ENCODE results near the gene STYXL2.

Gene STYXL2

DNA sequence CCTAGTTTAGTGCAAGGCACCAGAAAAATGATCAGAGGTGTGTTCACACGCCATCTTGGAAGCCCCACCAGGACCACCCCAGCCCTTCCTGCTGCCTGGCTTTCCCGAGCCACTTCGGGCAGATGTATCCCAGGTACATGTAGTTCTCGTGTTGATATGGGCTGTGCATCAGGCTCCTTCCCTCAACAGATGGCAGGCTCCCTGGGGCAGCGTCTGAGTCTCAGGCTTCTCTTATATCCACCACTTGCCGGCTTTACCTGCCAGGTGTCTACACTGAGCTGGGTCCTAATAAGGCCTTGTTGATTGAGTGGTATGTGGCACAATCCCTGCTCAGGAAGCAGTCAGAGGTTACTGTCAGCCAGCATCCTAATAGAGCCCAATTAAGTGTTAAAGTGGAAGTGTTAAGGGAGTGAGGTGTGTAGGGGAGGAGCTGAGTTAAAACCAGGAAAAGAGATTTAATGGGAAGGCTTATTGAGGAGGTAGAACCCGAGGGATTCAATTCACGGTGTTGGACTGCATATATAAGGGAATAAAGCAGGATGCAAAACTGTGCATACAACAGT is 12.2 kb upstream of the STYXL2 start:
- no peak for DNase-seq (ENCODE audit: low read depth in 2 of 2)

- DNase-seq (ENCODE audit: low read depth in 2 of 2): no peak
These were observed 11.3 kb upstream of the STYXL2 start for GRCh38 chr1:167082511-167083027.

- no peak for DNase-seq (ENCODE audit: low read depth in 2 of 2)
These were observed 10.7 kb upstream of the STYXL2 start for GRCh38 chr1:167083066-167083665.

DNA sequence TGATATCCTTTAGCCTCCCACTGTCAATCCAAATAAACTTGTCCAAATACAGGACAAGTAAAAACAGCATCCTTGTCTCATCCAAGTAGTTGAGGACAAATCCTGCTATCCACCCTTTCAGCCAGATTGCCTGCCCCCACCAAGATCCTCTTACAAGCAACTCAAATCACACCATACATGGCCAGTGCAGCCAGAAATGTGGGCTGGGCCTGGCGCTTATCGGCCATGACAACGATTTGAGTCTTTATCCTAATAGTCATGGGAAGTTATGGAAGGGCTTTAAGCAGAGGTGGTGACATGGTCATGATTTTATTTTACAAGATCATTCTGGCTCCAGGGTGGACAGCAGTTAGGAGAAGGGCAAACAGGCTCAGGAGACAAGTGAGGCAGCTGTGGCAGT is 10.0 kb upstream of the STYXL2 start:
- DNase-seq (ENCODE audit: low read depth in 2 of 2): no peak

DNA sequence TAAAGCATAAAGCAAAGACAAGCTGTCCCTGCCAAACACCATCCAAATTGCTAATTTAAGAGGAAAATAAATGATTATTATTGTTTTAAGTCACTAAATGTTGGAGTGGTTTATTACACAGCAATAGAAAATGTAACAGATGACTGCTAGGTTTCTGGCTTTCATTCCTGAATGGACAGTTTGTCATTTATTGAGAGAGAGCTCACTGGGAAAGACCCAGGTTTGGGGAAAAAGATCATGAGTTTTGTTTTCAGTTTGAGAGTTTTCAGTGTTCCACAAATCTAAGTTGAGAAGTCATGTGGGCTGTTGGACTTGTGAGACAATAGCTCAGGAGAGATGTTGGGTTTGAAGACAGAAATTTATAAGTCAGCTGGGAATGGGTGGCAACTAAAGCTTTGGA is 9.1 kb upstream of the STYXL2 start:
- DNase-seq (ENCODE audit: low read depth in 2 of 2): no peak

DNA sequence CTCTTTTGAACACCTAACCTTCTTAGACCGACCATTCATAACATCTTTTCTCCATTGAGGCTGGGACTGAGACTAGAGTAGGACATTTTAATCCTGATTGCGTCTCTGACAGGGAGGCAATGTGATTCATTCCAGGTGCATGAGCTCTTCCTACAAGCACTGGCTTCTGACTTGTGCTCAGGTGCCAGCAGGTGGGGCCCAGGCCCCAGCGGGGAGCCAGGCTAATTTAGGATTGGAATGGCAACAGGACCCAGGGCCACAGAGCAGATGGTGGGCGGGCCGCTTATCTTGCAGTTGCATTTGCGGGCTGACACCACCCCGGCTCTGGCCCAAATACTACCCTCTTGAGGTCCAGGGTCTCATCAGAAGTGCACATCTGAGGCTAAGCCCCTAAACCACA is 7.8 kb upstream of the STYXL2 start:
- DNase-seq (ENCODE audit: low read depth in 2 of 2): no peak

DNA sequence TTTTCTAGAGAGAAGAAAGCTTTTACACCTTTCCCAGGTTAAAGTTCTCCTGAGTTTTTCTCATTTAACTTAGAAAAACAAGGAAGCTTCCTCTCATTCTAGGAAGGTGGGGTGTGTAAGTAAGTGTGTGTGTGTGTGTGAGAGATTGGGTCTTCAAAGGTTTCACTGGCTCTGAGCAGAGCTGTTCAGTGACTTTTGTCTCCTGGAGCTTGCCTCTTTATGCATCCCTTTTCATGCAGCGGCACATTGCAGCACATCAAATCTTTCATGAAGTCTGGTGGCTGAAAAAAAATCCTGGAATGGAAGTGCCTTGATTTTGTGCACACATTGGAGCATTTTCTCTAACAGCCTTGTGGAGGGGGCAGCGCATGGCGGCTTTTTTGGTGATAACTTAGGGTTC is 7.1 kb upstream of the STYXL2 start:
- DNase-seq (ENCODE audit: low read depth in 2 of 2): no peak

- DNase-seq (ENCODE audit: low read depth in 2 of 2): no peak
These were observed 5.0 kb upstream of the STYXL2 start for GRCh38 chr1:167088746-167089417.

DNA sequence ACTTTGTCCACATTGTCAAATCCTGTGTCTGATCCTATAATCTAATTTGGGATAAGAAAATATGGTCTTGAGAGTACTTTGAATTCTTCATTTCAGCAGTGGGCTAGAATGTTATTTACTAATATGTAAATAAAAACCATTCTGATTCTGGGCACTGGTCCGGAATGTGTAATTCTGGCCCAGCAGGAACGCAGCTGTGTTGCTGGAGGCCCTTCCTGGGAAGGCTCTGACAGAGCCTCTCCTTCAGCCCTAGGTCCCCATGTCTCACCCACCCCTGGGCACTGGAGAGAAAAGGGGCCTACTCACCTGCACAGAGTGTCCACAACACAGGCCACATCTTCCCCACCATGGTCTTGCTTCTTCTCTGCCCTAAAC is 3.9 kb upstream of the STYXL2 start:
- no peak for DNase-seq (ENCODE audit: low read depth in 2 of 2)

GRCh38 chr1:167090314-167090942 is 3.4 kb upstream of the STYXL2 start, which contains the start of gene GPA33:
Gene GPA33, minus strand, starts transcription at chr1:167090377. Its CDS starts 90 bp downstream, at chr1:167090287.
- DNase-seq (ENCODE audit: low read depth in 2 of 2): no peak

- DNase-seq (ENCODE audit: low read depth in 2 of 2): no peak
These were observed 1.2 kb upstream of the STYXL2 start for GRCh38 chr1:167092653-167093052.

DNA sequence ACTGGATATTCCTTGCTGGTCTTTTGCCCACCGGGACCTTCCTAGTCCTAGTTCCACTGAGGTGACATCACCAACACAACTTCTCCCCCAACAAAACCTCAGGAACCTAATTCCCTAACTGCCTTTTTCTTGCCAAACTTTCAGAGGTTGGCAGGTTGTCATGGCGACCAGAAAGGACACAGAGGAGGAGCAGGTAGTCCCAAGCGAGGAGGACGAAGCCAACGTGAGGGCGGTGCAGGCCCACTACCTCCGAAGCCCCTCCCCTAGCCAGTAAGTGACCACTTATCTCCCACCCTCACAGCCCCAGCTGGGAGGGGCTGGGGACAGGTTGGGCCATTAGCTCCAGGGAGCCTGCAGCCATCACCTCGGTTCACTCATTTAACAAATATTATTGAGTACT is 815 bp downstream of the STYXL2 start:
- no peak for DNase-seq (ENCODE audit: low read depth in 2 of 2)

- no peak for DNase-seq (ENCODE audit: low read depth in 2 of 2)
These were observed 1.5 kb downstream of the STYXL2 start for GRCh38 chr1:167095368-167095767.

GRCh38 chr1:167099851-167100250 is 6.0 kb downstream of the STYXL2 start:
- DNase-seq (ENCODE audit: low read depth in 2 of 2): no peak

DNA sequence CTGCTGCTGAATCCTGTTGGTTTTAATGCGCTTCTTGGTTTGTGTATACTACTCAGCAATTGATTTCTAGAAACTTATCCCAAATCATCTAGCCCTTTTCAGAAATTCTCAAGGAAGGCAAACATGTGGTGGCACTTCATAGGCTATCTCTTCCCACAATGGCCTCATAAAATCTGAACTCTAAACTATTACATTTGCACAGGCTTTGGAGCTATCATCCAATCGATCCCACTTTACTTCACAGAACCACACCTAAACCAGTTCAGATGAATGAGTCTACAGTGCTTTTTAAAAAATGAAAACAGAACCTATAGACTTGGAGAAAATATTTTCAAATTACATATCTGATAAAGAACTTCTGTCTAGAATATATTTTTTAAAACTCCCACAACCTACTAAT is 6.9 kb downstream of the STYXL2 start:
- DNase-seq (ENCODE audit: low read depth in 2 of 2): no peak

GRCh38 chr1:167101754-167102153 is 7.9 kb downstream of the STYXL2 start:
- DNase-seq (ENCODE audit: low read depth in 2 of 2): no peak

GRCh38 chr1:167102906-167103573 is 9.2 kb downstream of the STYXL2 start:
- no peak for DNase-seq (ENCODE audit: low read depth in 2 of 2)

DNA sequence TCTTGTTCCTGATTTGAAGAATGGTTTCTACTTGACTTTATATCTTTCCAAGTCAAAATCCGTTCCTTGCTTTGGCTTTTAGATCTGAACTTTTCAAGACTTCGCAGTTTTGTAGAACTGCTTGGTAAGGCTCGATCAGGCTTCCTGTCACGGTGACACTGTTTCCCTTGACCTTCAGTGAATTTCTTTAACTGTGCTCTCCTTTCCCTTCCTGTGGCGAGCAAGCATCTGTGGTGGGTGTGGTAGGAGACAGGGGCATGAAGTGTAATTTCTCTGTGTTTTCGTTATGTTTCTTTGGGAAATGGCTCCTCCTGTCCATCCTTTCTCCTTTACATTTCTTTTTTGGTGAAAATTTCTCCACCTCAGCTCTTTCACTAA is 10.4 kb downstream of the STYXL2 start:
- DNase-seq (ENCODE audit: low read depth in 2 of 2): no peak

- DNase-seq (ENCODE audit: low read depth in 2 of 2): no peak
These were observed 11.6 kb downstream of the STYXL2 start for GRCh38 chr1:167105271-167106118.

- no peak for DNase-seq (ENCODE audit: low read depth in 2 of 2)
These were observed 12.2 kb downstream of the STYXL2 start for GRCh38 chr1:167106119-167106461.

- DNase-seq (ENCODE audit: low read depth in 2 of 2): no peak
These were observed 13.6 kb downstream of the STYXL2 start for GRCh38 chr1:167107456-167107855.

All from stimulated activated CD8-positive, alpha-beta memory T cell treated with anti-CD3 and anti-CD28 coated beads, Interleukin-2, amount 100 ng/mL, for 48 hours (primary cell).